Keratinocyte (primary cell): ENCODE data around the gene SNTG2. TPM values are rescaled to one million over a fixed set of nuclear protein-coding genes. Genes with fewer than 3 reads are reported as not detected.

Experiments used
- DNase-seq: peaks from one replicate; pipeline ENCODE4 v3.0.0-alpha.2; 2011; ENCODE audit warnings: low read depth, missing footprints, low spot score
- FAIRE-seq: peaks from 2 replicates; lab custom pipeline; 2011; peaks lifted over from hg19 to GRCh38; lab: Jason Lieb, UNC
- H2AFZ ChIP-seq: 2 replicates; pipeline ENCODE4 v1.6.0; 2012; ENCODE audit warnings: low read length, control low read depth, inconsistent platforms; ENCODE audit not compliant: control insufficient read depth
- H3K27ac ChIP-seq: 2 replicates; pipeline ENCODE4 v1.5.1; 2011; ENCODE audit warnings: low read length; ENCODE audit not compliant: control insufficient read depth, insufficient read depth
- H3K27me3 ChIP-seq: 3 replicates; pipeline ENCODE4 v1.6.0; 2011; ENCODE audit warnings: low read length; ENCODE audit not compliant: control insufficient read depth, insufficient read depth; ENCODE audit errors: extremely low read depth
- H3K36me3 ChIP-seq, 2 experiments: 2 replicates in 1 of 2; 3 replicates in 1 of 2; pipeline ENCODE4 v1.5.1; 2011; ENCODE audit warnings: low read length in 2 of 2, mild to moderate bottlenecking in 1 of 2; ENCODE audit not compliant: control insufficient read depth in 2 of 2, insufficient read depth in 2 of 2; ENCODE audit errors: extremely low read depth in 1 of 2
- H3K4me1 ChIP-seq: 3 replicates; pipeline ENCODE4 v1.5.1; 2011; ENCODE audit warnings: low read length; ENCODE audit not compliant: control insufficient read depth, insufficient read depth; ENCODE audit errors: extremely low read depth
- H3K4me2 ChIP-seq: 3 replicates; pipeline ENCODE4 v1.6.0; 2011; ENCODE audit warnings: low read depth, low read length; ENCODE audit not compliant: control insufficient read depth, insufficient read depth; ENCODE audit errors: extremely low read depth
- H3K4me3 ChIP-seq, 3 experiments: fragments of 200-600 bp in 1 of 3; sonication (generic) in 1 of 3; 2 replicates in 2 of 3; 3 replicates in 1 of 3; pipeline ENCODE4 v1.5.1; 2011 to 2016; ENCODE audit warnings: low read length in 3 of 3, mild to moderate bottlenecking in 3 of 3, control low read depth in 2 of 3, inconsistent platforms in 1 of 3, low read depth in 1 of 3, mixed read lengths in 1 of 3, mixed run types in 1 of 3, moderate library complexity in 1 of 3; ENCODE audit not compliant: control insufficient read depth in 2 of 3, insufficient read depth in 2 of 3; ENCODE audit errors: extremely low read depth in 1 of 3
- H3K79me2 ChIP-seq: 2 replicates; pipeline ENCODE4 v1.6.0; 2012; ENCODE audit warnings: low read length; ENCODE audit not compliant: control insufficient read depth, insufficient read depth
- H3K9ac ChIP-seq: 3 replicates; pipeline ENCODE4 v1.6.0; 2011; ENCODE audit warnings: low read length; ENCODE audit not compliant: control insufficient read depth, insufficient read depth; ENCODE audit errors: extremely low read depth
- H3K9me1 ChIP-seq: 3 replicates; pipeline ENCODE4 v1.6.0; 2011; ENCODE audit warnings: low read length; ENCODE audit not compliant: control insufficient read depth, insufficient read depth; ENCODE audit errors: extremely low read depth
- H3K9me3 ChIP-seq: 2 replicates; pipeline ENCODE4 v1.5.1; 2012; ENCODE audit warnings: low read depth, low read length; ENCODE audit not compliant: control insufficient read depth
- H4K20me1 ChIP-seq: 3 replicates; pipeline ENCODE4 v1.6.0; 2011; ENCODE audit warnings: low read length; ENCODE audit not compliant: control insufficient read depth, insufficient read depth; ENCODE audit errors: extremely low read depth
- EZH2 ChIP-seq: IDR thresholded peaks from one replicate; pipeline ENCODE4 v1.6.1; 2012; ENCODE audit warnings: inconsistent platforms, mild to moderate bottlenecking, low read length, moderate library complexity
- dilution Hi-C: fragments of 300-500 bp; cut with MboI; formaldehyde crosslinking; loops from one replicate; pipeline ENCODE4 v1.7.0; 2020; ENCODE audit warnings: low sequenced_read_pairs; ENCODE audit not compliant: extremely low pct_ligation_motif_present
- polyA plus RNA-seq, 5 experiments: library from polyadenylated mRNA; depleted of rRNA in 3 of 5; stranded (reverse) in 3 of 5; stranded (forward) in 1 of 5; unstranded in 1 of 5; fragments of >200 nt; gene quantifications; 1 replicate in 1 of 5; 2 replicates in 3 of 5; 3 replicates in 1 of 5; pipeline versions ENCODE4 v1.2.1 to v1.2.3, GENCODE V29; 2011 to 2012; ENCODE audit warnings: missing spikeins in 2 of 5, low read depth in 1 of 5, low replicate concordance in 1 of 5
- TF ChIP-seq, protein P1 (sequence below), 3 experiments: IDR thresholded peaks in 1 of 3; conservative IDR thresholded peaks in 1 of 3; optimal IDR thresholded peaks in 1 of 3; 2 replicates in 2 of 3; 3 replicates in 1 of 3; pipeline versions ENCODE3 to v1.5.1; 2011; ENCODE audit warnings: low read length in 3 of 3, mild to moderate bottlenecking in 3 of 3, moderate library complexity in 2 of 3, control low read depth in 1 of 3, inconsistent platforms in 1 of 3; ENCODE audit not compliant: insufficient read depth in 2 of 3; ENCODE audit errors: extremely low read depth in 1 of 3

The SNTG2 gene
- polyA plus RNA-seq, 1 donor (not counting 4 experiments of a cell fraction or from before 2014, with no cell fraction given): not detected

- H3K9me3 ChIP-seq: no peaks in the 10 kb centered on the region
- H3K4me2 ChIP-seq: no peak overlapping the region
- no peak overlapping the region for H3K4me3 ChIP-seq
- no peak for TF ChIP-seq EZH2
- TF ChIP-seq, protein P1, sequence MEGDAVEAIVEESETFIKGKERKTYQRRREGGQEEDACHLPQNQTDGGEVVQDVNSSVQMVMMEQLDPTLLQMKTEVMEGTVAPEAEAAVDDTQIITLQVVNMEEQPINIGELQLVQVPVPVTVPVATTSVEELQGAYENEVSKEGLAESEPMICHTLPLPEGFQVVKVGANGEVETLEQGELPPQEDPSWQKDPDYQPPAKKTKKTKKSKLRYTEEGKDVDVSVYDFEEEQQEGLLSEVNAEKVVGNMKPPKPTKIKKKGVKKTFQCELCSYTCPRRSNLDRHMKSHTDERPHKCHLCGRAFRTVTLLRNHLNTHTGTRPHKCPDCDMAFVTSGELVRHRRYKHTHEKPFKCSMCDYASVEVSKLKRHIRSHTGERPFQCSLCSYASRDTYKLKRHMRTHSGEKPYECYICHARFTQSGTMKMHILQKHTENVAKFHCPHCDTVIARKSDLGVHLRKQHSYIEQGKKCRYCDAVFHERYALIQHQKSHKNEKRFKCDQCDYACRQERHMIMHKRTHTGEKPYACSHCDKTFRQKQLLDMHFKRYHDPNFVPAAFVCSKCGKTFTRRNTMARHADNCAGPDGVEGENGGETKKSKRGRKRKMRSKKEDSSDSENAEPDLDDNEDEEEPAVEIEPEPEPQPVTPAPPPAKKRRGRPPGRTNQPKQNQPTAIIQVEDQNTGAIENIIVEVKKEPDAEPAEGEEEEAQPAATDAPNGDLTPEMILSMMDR (optimal IDR thresholded peaks at IDR 0.05 in 1 of 3, IDR thresholded peaks at IDR 0.05 in 1 of 3, conservative IDR thresholded peaks at IDR 0.05 in 1 of 3; ENCODE audit: extremely low read depth in 1 of 3, insufficient read depth in 2 of 3, low read length in 3 of 3): no peak
- FAIRE-seq: no peak
- no peak overlapping the region for H3K9ac ChIP-seq
- H3K79me2 ChIP-seq: no peaks in the 10 kb centered on the region
- no peaks in the 10 kb centered on the region for H3K36me3 ChIP-seq
- H4K20me1 ChIP-seq: no peaks in the 10 kb centered on the region
- dilution Hi-C loops: no loop called here
- no peaks in the 10 kb centered on the region for H3K9me1 ChIP-seq
- DNase-seq: peak; percentile 19
- H3K27ac ChIP-seq: no peak overlapping the region
- H2AFZ ChIP-seq: no peak overlapping the region
- no peaks in the 10 kb centered on the region for H3K4me1 ChIP-seq
- no peaks in the 10 kb centered on the region for H3K27me3 ChIP-seq
Observed at GRCh38 chr2:1286929-1287328, 336.3 kb downstream of the SNTG2 start.

- FAIRE-seq (no peak), DNase-seq (no peak)
- no peak for TF ChIP-seq EZH2
- TF ChIP-seq, protein P1 (optimal IDR thresholded peaks at IDR 0.05 in 1 of 3, IDR thresholded peaks at IDR 0.05 in 1 of 3, conservative IDR thresholded peaks at IDR 0.05 in 1 of 3; ENCODE audit: extremely low read depth in 1 of 3, insufficient read depth in 2 of 3, low read length in 3 of 3): no peak
- H3K27me3 ChIP-seq: no peaks in the 10 kb centered on the region
- H3K9me1 ChIP-seq: no peaks in the 10 kb centered on the region
- no peak overlapping the region for H3K4me3 ChIP-seq
- no peaks in the 10 kb centered on the region for H3K36me3 ChIP-seq
- no peak overlapping the region for H3K9ac ChIP-seq
- no peak overlapping the region for H3K27ac ChIP-seq
- no peaks in the 10 kb centered on the region for H3K4me1 ChIP-seq
- no peak overlapping the region for H3K4me2 ChIP-seq
- no peaks in the 10 kb centered on the region for H3K9me3 ChIP-seq
- dilution Hi-C loops: no loop called here
- no peaks in the 10 kb centered on the region for H4K20me1 ChIP-seq
- H3K79me2 ChIP-seq: no peaks in the 10 kb centered on the region
- H2AFZ ChIP-seq: no peak overlapping the region
Observed at GRCh38 chr2:1287427-1287826, 336.8 kb downstream of the SNTG2 start.
